ENCODE measurements around the gene FEN1. TPM values are rescaled to one million over a fixed set of nuclear protein-coding genes. Genes with fewer than 3 reads are reported as not detected.

Gene FEN1
- total RNA-seq, 1 donor from 2014 or later: 44.6 TPM

GRCh38 chr11:61766353-61766841, 26.3 kb upstream of the FEN1 start:
- Mint-ChIP-seq H3K9me3 (no peaks in the 10 kb centered on the region), H3K36me3 (no peaks in the 10 kb centered on the region), H3K4me1 (ENCODE audit: unreplicated experiment) (peaks cover 32% of the 10 kb centered on the region), H3K27me3 (no peaks in the 10 kb centered on the region), H3K4me3 (peak overlapping the region; percentile 28), H3K27ac (peak overlapping the region; percentile 65)
- TF ChIP-seq CTCF (conservative IDR thresholded peaks at IDR 0.05): no peak
- DNase-seq (ENCODE audit: extremely low spot score, unreplicated experiment): no peak

- Mint-ChIP-seq H3K27ac (peak overlapping the region; percentile 82), H3K4me1 (ENCODE audit: unreplicated experiment) (peaks cover 25% of the 10 kb centered on the region), H3K27me3 (no peaks in the 10 kb centered on the region), H3K36me3 (no peaks in the 10 kb centered on the region), H3K9me3 (no peaks in the 10 kb centered on the region), H3K4me3 (no peak overlapping the region)
- no peak for DNase-seq (ENCODE audit: extremely low spot score, unreplicated experiment)
- no peak for TF ChIP-seq CTCF (conservative IDR thresholded peaks at IDR 0.05)
These were observed 24.2 kb upstream of the FEN1 start for GRCh38 chr11:61768376-61769076.

GRCh38 chr11:61769169-61769920, 23.4 kb upstream of the FEN1 start:
- H3K4me3 Mint-ChIP-seq: no peak overlapping the region
- no peak for DNase-seq (ENCODE audit: extremely low spot score, unreplicated experiment)
- no peaks in the 10 kb centered on the region for H3K36me3 Mint-ChIP-seq
- peaks cover 28% of the 10 kb centered on the region for H3K4me1 Mint-ChIP-seq (ENCODE audit: unreplicated experiment)
- H3K9me3 Mint-ChIP-seq: no peaks in the 10 kb centered on the region
- no peaks in the 10 kb centered on the region for H3K27me3 Mint-ChIP-seq
- no peak overlapping the region for H3K27ac Mint-ChIP-seq
- peak; percentile 55 for TF ChIP-seq CTCF (conservative IDR thresholded peaks at IDR 0.05)

GRCh38 chr11:61769946-61770683, 22.6 kb upstream of the FEN1 start:
- DNase-seq (ENCODE audit: extremely low spot score, unreplicated experiment): no peak
- Mint-ChIP-seq H3K4me3 (no peak overlapping the region), H3K27ac (no peak overlapping the region), H3K27me3 (no peaks in the 10 kb centered on the region), H3K36me3 (no peaks in the 10 kb centered on the region), H3K9me3 (no peaks in the 10 kb centered on the region), H3K4me1 (ENCODE audit: unreplicated experiment) (peaks cover 29% of the 10 kb centered on the region)
- TF ChIP-seq CTCF (conservative IDR thresholded peaks at IDR 0.05): no peak

- peaks cover 33% of the 10 kb centered on the region for H3K4me1 Mint-ChIP-seq (ENCODE audit: unreplicated experiment)
- no peak for DNase-seq (ENCODE audit: extremely low spot score, unreplicated experiment)
- H3K9me3 Mint-ChIP-seq: no peaks in the 10 kb centered on the region
- H3K36me3 Mint-ChIP-seq: no peaks in the 10 kb centered on the region
- H3K4me3 Mint-ChIP-seq: no peak overlapping the region
- no peaks in the 10 kb centered on the region for H3K27me3 Mint-ChIP-seq
- no peak for TF ChIP-seq CTCF (conservative IDR thresholded peaks at IDR 0.05)
- peak overlapping the region; percentile 73 for H3K27ac Mint-ChIP-seq
These were observed 21.4 kb upstream of the FEN1 start for GRCh38 chr11:61771195-61771894.
